Endothelial cell of umbilical vein (primary cell): ENCODE results near the gene FRMD6. TPM values are rescaled to one million over a fixed set of nuclear protein-coding genes. Genes with fewer than 3 reads are reported as not detected.

Experiments
- BruUV-seq: library from RNA; stranded (reverse); fragments of 400-500 nt; replicated peaks from 2 replicates; lab custom pipeline; 2021; lab: Mats Ljungman, UMichigan
- CTCF ChIA-PET: fragments of 300-600, 350-600 bp; sonication (Branson Sonifier 250); formaldehyde crosslinking; loops from one replicate; lab custom pipeline; 2021; ENCODE audit warnings: antibody characterized with exemption, inconsistent platforms; lab: Charles Lee
- POLR2A ChIA-PET: fragments of 300-600, 350-600 bp; sonication (Branson Sonifier 250); formaldehyde crosslinking; loops from one replicate; lab custom pipeline; 2021; ENCODE audit warnings: antibody characterized with exemption, inconsistent platforms; lab: Charles Lee
- DNase-seq: peaks from one replicate; pipeline ENCODE4 v3.0.0-alpha.2; 2011; ENCODE audit warnings: low read depth, low spot score
- FAIRE-seq: peaks from 2 replicates; lab custom pipeline; 2011; peaks lifted over from hg19 to GRCh38; lab: Jason Lieb, UNC
- H2AFZ ChIP-seq: 2 replicates; pipeline ENCODE4 v1.6.0; 2012; ENCODE audit warnings: low read depth, low read length, control low read depth, inconsistent platforms
- H3K27ac ChIP-seq: 2 replicates; pipeline ENCODE4 v1.5.1; 2011; ENCODE audit warnings: low read depth, mild to moderate bottlenecking, control low read depth, low read length, moderate library complexity; ENCODE audit not compliant: insufficient read depth
- H3K27me3 ChIP-seq, 2 experiments: 2 replicates each; pipeline versions ENCODE4 v1.6.0 to v1.6.1; 2011; ENCODE audit warnings: low read length in 2 of 2, mixed read lengths in 1 of 2; ENCODE audit not compliant: control insufficient read depth in 2 of 2, insufficient read depth in 2 of 2
- H3K36me3 ChIP-seq, 2 experiments: 2 replicates in 1 of 2; 3 replicates in 1 of 2; pipeline ENCODE4 v1.5.1; 2011; ENCODE audit warnings: low read length in 2 of 2, mild to moderate bottlenecking in 1 of 2, moderate library complexity in 1 of 2; ENCODE audit not compliant: control insufficient read depth in 2 of 2, insufficient read depth in 2 of 2; ENCODE audit errors: extremely low read depth in 1 of 2
- H3K4me1 ChIP-seq: 3 replicates; pipeline ENCODE4 v1.5.1; 2011; ENCODE audit warnings: mild to moderate bottlenecking, low read length; ENCODE audit not compliant: control insufficient read depth, insufficient read depth; ENCODE audit errors: extremely low read depth
- H3K4me2 ChIP-seq: 2 replicates; pipeline ENCODE4 v1.6.1; 2011; ENCODE audit warnings: low read length, control low read depth, mixed read lengths; ENCODE audit not compliant: insufficient read depth
- H3K4me3 ChIP-seq, 3 experiments: fragments of 200-600 bp in 1 of 3; sonication (generic), shearing (Covaris generic) in 1 of 3; replicated peaks in 1 of 3; 2 replicates each; pipeline ENCODE4 v1.5.1; 2011 to 2016; ENCODE audit warnings: control low read depth in 3 of 3, low read length in 3 of 3, mild to moderate bottlenecking in 2 of 3, inconsistent platforms in 1 of 3, low read depth in 1 of 3, moderate library complexity in 1 of 3; ENCODE audit not compliant: insufficient read depth in 1 of 3
- H3K79me2 ChIP-seq: 2 replicates; pipeline ENCODE4 v1.6.0; 2012; ENCODE audit warnings: low read length, inconsistent platforms; ENCODE audit not compliant: control insufficient read depth, insufficient read depth
- H3K9ac ChIP-seq: replicated peaks from 2 replicates; pipeline ENCODE3; 2011; ENCODE audit warnings: low read length, control low read depth; ENCODE audit not compliant: insufficient read depth; ENCODE audit errors: extremely low read depth
- H3K9me1 ChIP-seq: replicated peaks from 3 replicates; pipeline ENCODE4 v1.6.0; 2011; ENCODE audit warnings: mild to moderate bottlenecking, low read length; ENCODE audit not compliant: control insufficient read depth, insufficient read depth; ENCODE audit errors: extremely low read depth
- H3K9me3 ChIP-seq: replicated peaks from 2 replicates; pipeline ENCODE4 v1.5.1; 2012; ENCODE audit warnings: low read length, inconsistent platforms; ENCODE audit not compliant: control insufficient read depth, insufficient read depth
- H4K20me1 ChIP-seq: replicated peaks from 2 replicates; pipeline ENCODE3; 2011; ENCODE audit warnings: mild to moderate bottlenecking, low read length; ENCODE audit not compliant: control insufficient read depth, insufficient read depth; ENCODE audit errors: extremely low read depth
- CTCF ChIP-seq, 2 donors: IDR thresholded peaks; 1 replicate in 1 of 2; 2 replicates in 1 of 2; pipeline ENCODE4 v1.5.1; 2011; ENCODE audit warnings: low read length in 2 of 2, mild to moderate bottlenecking in 2 of 2, moderate library complexity in 2 of 2, control low read depth in 1 of 2, inconsistent platforms in 1 of 2, low read depth in 1 of 2; ENCODE audit not compliant: insufficient read depth in 1 of 2; ENCODE audit errors: extremely low read depth in 1 of 2
- EZH2 ChIP-seq: IDR thresholded peaks from 2 replicates; pipeline ENCODE4 v1.6.1; 2012; ENCODE audit warnings: borderline replicate concordance, low read depth, mild to moderate bottlenecking, moderate library complexity, low read length, inconsistent platforms; ENCODE audit not compliant: severe bottlenecking
- FOS ChIP-seq: IDR thresholded peaks from 2 replicates; pipeline ENCODE4 v1.6.1; 2011; ENCODE audit warnings: mild to moderate bottlenecking, low read length, moderate library complexity, borderline replicate concordance; ENCODE audit not compliant: insufficient read depth
- GATA2 ChIP-seq: IDR thresholded peaks from 2 replicates; pipeline ENCODE4 v1.7.0; 2011; ENCODE audit warnings: low read depth, mild to moderate bottlenecking, moderate library complexity, mixed read lengths, low read length; ENCODE audit not compliant: insufficient read length, insufficient read depth
- JUN ChIP-seq: IDR thresholded peaks from 2 replicates; pipeline ENCODE4 v1.6.1; 2011; ENCODE audit warnings: borderline replicate concordance, low read depth; ENCODE audit not compliant: insufficient read length, insufficient read depth
- MAX ChIP-seq: IDR thresholded peaks from 2 replicates; pipeline ENCODE4 v1.6.1; 2011; ENCODE audit not compliant: insufficient read depth, insufficient read length
- MYC ChIP-seq: IDR thresholded peaks from one replicate; pipeline ENCODE4 v1.6.1; 2011; ENCODE audit warnings: mild to moderate bottlenecking, low read depth, low read length
- POLR2A ChIP-seq: IDR thresholded peaks from 2 replicates; pipeline ENCODE4 v1.6.1; 2012; ENCODE audit warnings: low read depth, mild to moderate bottlenecking, control low read depth, low read length
- POLR2AphosphoS5 ChIP-seq: IDR thresholded peaks from 2 replicates; pipeline ENCODE4 v1.6.1; 2012; ENCODE audit warnings: low read depth, mild to moderate bottlenecking, control low read depth, low read length, moderate library complexity; ENCODE audit not compliant: insufficient read depth
- dilution Hi-C: fragments of 300-500 bp; cut with MboI; formaldehyde crosslinking; loops from one replicate; pipeline ENCODE4 v1.15.0; 2019; ENCODE audit warnings: low sequenced_read_pairs; ENCODE audit not compliant: extremely low pct_ligation_motif_present
- intact Hi-C: fragments of 100-400 bp; cut with micrococcal nuclease; formaldehyde crosslinking; loops from one replicate; pipeline ENCODE4 v1.10.0; 2022
- polyA plus RNA-seq, 4 experiments: library from polyadenylated mRNA; depleted of rRNA in 3 of 4; stranded (reverse) in 3 of 4; unstranded in 1 of 4; fragments of >200 nt; gene quantifications; 2 replicates each; pipeline versions ENCODE4 v1.2.1 to v1.2.3, GENCODE V29; 2011 to 2012; ENCODE audit warnings: missing spikeins in 1 of 4
- total RNA-seq: library from RNA; stranded (reverse); gene quantifications from 2 replicates; pipeline ENCODE4 v1.2.3, GENCODE V29; 2021

FRMD6 gene
- total and polyA plus RNA-seq, 2 donors (not counting 3 experiments of a cell fraction or from before 2014, with no cell fraction given): 69.0 to 97.1 TPM

- Histone ChIP-seq H3K9ac (no peak overlapping the region), H3K79me2 (no peaks in the 10 kb centered on the region), H3K27ac (no peak overlapping the region), H2AFZ (no peak overlapping the region), H3K9me1 (no peaks in the 10 kb centered on the region), H3K27me3 (no peaks in the 10 kb centered on the region), H3K36me3 (no peaks in the 10 kb centered on the region), H3K4me3 (no peak overlapping the region), H3K9me3 (no peaks in the 10 kb centered on the region), H3K4me2 (no peak overlapping the region), H4K20me1 (no peaks in the 10 kb centered on the region), H3K4me1 (peaks cover 13% of the 10 kb centered on the region)
- POLR2A ChIA-PET: no interaction called here
- no TSS peak for BruUV-seq
- dilution Hi-C loops (no loop called here), intact Hi-C loops (no loop called here)
- TF ChIP-seq MYC: no peak
- no peak for TF ChIP-seq GATA2
- no peak for TF ChIP-seq POLR2A
- no peak for TF ChIP-seq EZH2
- TF ChIP-seq POLR2AphosphoS5: no peak
- no peak for TF ChIP-seq CTCF (IDR thresholded peaks at IDR 0.05; ENCODE audit: extremely low read depth in 1 of 2, insufficient read depth in 1 of 2, low read depth in 1 of 2, low read length in 2 of 2)
- no peak for TF ChIP-seq JUN
- TF ChIP-seq FOS: no peak
- no peak for TF ChIP-seq MAX
- FAIRE-seq: no peak
- DNase-seq: no peak
- CTCF ChIA-PET: no interaction called here
Observed at GRCh38 chr14:51619561-51619960, 32.1 kb upstream of the FRMD6 start.
